Neural progenitor cell (in vitro differentiated cells): Measurements from ENCODE around the gene IGFBP7. TPM values are rescaled to one million over a fixed set of nuclear protein-coding genes. Genes with fewer than 3 reads are reported as not detected.
A peak's percentile ranks its signal among the peaks of the same experiment; 100 is the strongest.

Experiments used
- DNase-seq: peaks from one replicate; pipeline ENCODE4 v3.0.0-alpha.2; 2016; ENCODE audit warnings: low spot score
- H2AFZ ChIP-seq: fragments of 200-600 bp; sonication (generic); replicated peaks from 2 replicates; pipeline ENCODE4 v1.6.1; 2016; ENCODE audit warnings: antibody characterized with exemption
- H3F3A ChIP-seq: fragments of 200-600 bp; sonication (generic); 2 replicates; pipeline ENCODE4 v1.6.1; 2016; ENCODE audit warnings: antibody characterized with exemption, low read depth
- H3K27ac ChIP-seq: fragments of 200-600 bp; sonication (generic); 2 replicates; pipeline ENCODE4 v1.5.1; 2016; ENCODE audit warnings: mild to moderate bottlenecking
- H3K27me3 ChIP-seq: fragments of 200-600 bp; sonication (generic); 2 replicates; pipeline ENCODE4 v1.6.1; 2016; ENCODE audit warnings: mild to moderate bottlenecking, moderate library complexity
- H3K36me3 ChIP-seq: fragments of 200-600 bp; sonication (generic); 2 replicates; pipeline ENCODE4 v1.5.1; 2016
- H3K4me1 ChIP-seq: fragments of 200-600 bp; sonication (generic); 2 replicates; pipeline ENCODE4 v1.6.1; 2016; ENCODE audit warnings: mixed run types
- H3K4me2 ChIP-seq: fragments of 200-600 bp; sonication (generic); 2 replicates; pipeline ENCODE4 v1.6.1; 2016
- H3K4me3 ChIP-seq: fragments of 200-600 bp; sonication (generic); 2 replicates; pipeline ENCODE4 v1.5.1; 2016
- H3K79me2 ChIP-seq: fragments of 200-600 bp; sonication (generic); 2 replicates; pipeline ENCODE4 v1.6.1; 2016; ENCODE audit warnings: low read depth
- H3K9ac ChIP-seq: fragments of 200-600 bp; sonication (generic); 2 replicates; pipeline ENCODE4 v1.6.1; 2016
- H3K9me3 ChIP-seq: fragments of 200-600 bp; sonication (generic); 2 replicates; pipeline ENCODE4 v1.5.1; 2016; ENCODE audit warnings: low read depth
- H4K20me1 ChIP-seq: fragments of 200-600 bp; sonication (generic); 2 replicates; pipeline ENCODE4 v1.6.1; 2016; ENCODE audit warnings: low read depth
- H3K27ac Mint-ChIP-seq: 3 replicates; pipeline ENCODE4 v1.8.0; 2021; ENCODE audit warnings: mixed read lengths
- H3K27me3 Mint-ChIP-seq: 2 replicates; pipeline ENCODE4 v1.8.0; 2022; ENCODE audit warnings: low read depth, mild to moderate bottlenecking, inconsistent platforms, moderate library complexity, mixed read lengths; ENCODE audit not compliant: insufficient read depth
- H3K36me3 Mint-ChIP-seq: 3 replicates; pipeline ENCODE4 v1.8.0; 2021; ENCODE audit warnings: mixed read lengths
- H3K4me1 Mint-ChIP-seq: 3 replicates; pipeline ENCODE4 v1.8.0; 2021; ENCODE audit warnings: mixed read lengths
- H3K4me3 Mint-ChIP-seq: 3 replicates; pipeline ENCODE4 v1.8.0; 2021; ENCODE audit warnings: mild to moderate bottlenecking, moderate library complexity, mixed read lengths
- H3K9me3 Mint-ChIP-seq: 3 replicates; pipeline ENCODE4 v1.8.0; 2020; ENCODE audit warnings: mixed read lengths
- CTCF ChIP-seq: fragments of 200-600 bp; sonication (generic); IDR thresholded peaks from 2 replicates; pipeline ENCODE4 v1.5.1; 2017; ENCODE audit warnings: antibody characterized with exemption, mild to moderate bottlenecking
- EZH2 ChIP-seq: fragments of 200-600 bp; sonication (generic); IDR thresholded peaks from 2 replicates; pipeline ENCODE4 v1.6.1; 2017; ENCODE audit warnings: antibody characterized with exemption, mild to moderate bottlenecking, moderate library complexity
- EZH2phosphoT487 ChIP-seq: fragments of 200-600 bp; sonication (generic); IDR thresholded peaks from 2 replicates; pipeline ENCODE4 v1.6.1; 2017; ENCODE audit warnings: antibody characterized with exemption
- total RNA-seq: library from RNA; depleted of rRNA; stranded (reverse); fragments of >200 nt; gene quantifications from 2 replicates; pipeline ENCODE4 v1.2.3, GENCODE V29; 2015; ENCODE audit warnings: low replicate concordance

The IGFBP7 gene
- total RNA-seq, 1 donor from 2014 or later: 0.86 TPM

- Histone ChIP-seq H3K36me3 (no peaks in the 10 kb centered on the region), H3K27me3 (no peaks in the 10 kb centered on the region), H3F3A (no peaks in the 10 kb centered on the region), H3K4me1 (peaks cover 4% of the 10 kb centered on the region), H3K4me2 (no peak overlapping the region), H3K9me3 (no peaks in the 10 kb centered on the region), H3K27ac (no peak overlapping the region), H3K79me2 (no peaks in the 10 kb centered on the region), H2AFZ (no peak overlapping the region), H3K4me3 (no peak overlapping the region), H3K9ac (no peak overlapping the region), H4K20me1 (no peaks in the 10 kb centered on the region)
- Mint-ChIP-seq H3K27ac (peak overlapping the region; percentile 7), H3K4me3 (no peak overlapping the region), H3K9me3 (no peaks in the 10 kb centered on the region), H3K36me3 (no peaks in the 10 kb centered on the region), H3K4me1 (peaks cover 62% of the 10 kb centered on the region), H3K27me3 (peaks cover 6% of the 10 kb centered on the region)
- no peak for DNase-seq
- TF ChIP-seq EZH2phosphoT487 (no peak), CTCF (no peak), EZH2 (no peak)
Measured at GRCh38 chr4:57093845-57094831, 16.0 kb downstream of the IGFBP7 start.

- H3K9me3 ChIP-seq: no peaks in the 10 kb centered on the region
- no peak overlapping the region for H3K4me2 ChIP-seq
- TF ChIP-seq EZH2phosphoT487 (no peak), CTCF (no peak), EZH2 (no peak)
- Mint-ChIP-seq H3K27ac (no peak overlapping the region), H3K27me3 (peaks cover 2% of the 10 kb centered on the region), H3K4me1 (peaks cover 42% of the 10 kb centered on the region), H3K9me3 (no peaks in the 10 kb centered on the region), H3K36me3 (no peaks in the 10 kb centered on the region), H3K4me3 (no peak overlapping the region)
- no peak overlapping the region for H3K27ac ChIP-seq
- no peaks in the 10 kb centered on the region for H3K36me3 ChIP-seq
- H3F3A ChIP-seq: no peaks in the 10 kb centered on the region
- no peaks in the 10 kb centered on the region for H4K20me1 ChIP-seq
- H3K4me1 ChIP-seq: no peaks in the 10 kb centered on the region
- H3K4me3 ChIP-seq: no peak overlapping the region
- no peak overlapping the region for H2AFZ ChIP-seq
- DNase-seq: no peak
- H3K9ac ChIP-seq: no peak overlapping the region
- no peaks in the 10 kb centered on the region for H3K27me3 ChIP-seq
- no peaks in the 10 kb centered on the region for H3K79me2 ChIP-seq
Measured at GRCh38 chr4:57091657-57092162, 18.5 kb downstream of the IGFBP7 start.

GRCh38 chr4:57090079-57090478 lies 20.1 kb downstream of the IGFBP7 start:
- no peaks in the 10 kb centered on the region for H3K27me3 ChIP-seq
- no peak overlapping the region for H2AFZ ChIP-seq
- TF ChIP-seq CTCF: no peak
- no peak for TF ChIP-seq EZH2
- TF ChIP-seq EZH2phosphoT487: no peak
- H3K9me3 Mint-ChIP-seq: peaks cover 7% of the 10 kb centered on the region
- H3K4me3 ChIP-seq: no peak overlapping the region
- H3K36me3 Mint-ChIP-seq: no peaks in the 10 kb centered on the region
- peaks cover 2% of the 10 kb centered on the region for H3K27me3 Mint-ChIP-seq
- no peaks in the 10 kb centered on the region for H3F3A ChIP-seq
- no peaks in the 10 kb centered on the region for H3K9me3 ChIP-seq
- H3K4me1 ChIP-seq: no peaks in the 10 kb centered on the region
- no peaks in the 10 kb centered on the region for H3K36me3 ChIP-seq
- no peak for DNase-seq
- no peak overlapping the region for H3K27ac ChIP-seq
- peaks cover 39% of the 10 kb centered on the region for H3K4me1 Mint-ChIP-seq
- no peaks in the 10 kb centered on the region for H4K20me1 ChIP-seq
- no peak overlapping the region for H3K9ac ChIP-seq
- H3K4me2 ChIP-seq: no peak overlapping the region
- H3K4me3 Mint-ChIP-seq: no peak overlapping the region
- no peaks in the 10 kb centered on the region for H3K79me2 ChIP-seq
- H3K27ac Mint-ChIP-seq: peak overlapping the region; percentile 52
